ENCODE results near the gene ADORA2A.
A peak's percentile ranks its signal among the peaks of the same experiment; 100 is the strongest.

The ADORA2A gene

GRCh38 chr22:24427500-24428164 lies at the start of gene ADORA2A:
ADORA2A (plus strand) TSS chr22:24427599; CDS start chr22:24433405, 5,806 bp downstream.
- no peak for DNase-seq

GRCh38 chr22:24379536-24379935 lies 47.9 kb upstream of the ADORA2A start:
- DNase-seq, result no peak

- DNase-seq, result peak; percentile 30
Observed at GRCh38 chr22:24380220-24380904, 47.0 kb upstream of the ADORA2A start.

- DNase-seq, result no peak
Observed at GRCh38 chr22:24380905-24381230, 46.5 kb upstream of the ADORA2A start.

DNA sequence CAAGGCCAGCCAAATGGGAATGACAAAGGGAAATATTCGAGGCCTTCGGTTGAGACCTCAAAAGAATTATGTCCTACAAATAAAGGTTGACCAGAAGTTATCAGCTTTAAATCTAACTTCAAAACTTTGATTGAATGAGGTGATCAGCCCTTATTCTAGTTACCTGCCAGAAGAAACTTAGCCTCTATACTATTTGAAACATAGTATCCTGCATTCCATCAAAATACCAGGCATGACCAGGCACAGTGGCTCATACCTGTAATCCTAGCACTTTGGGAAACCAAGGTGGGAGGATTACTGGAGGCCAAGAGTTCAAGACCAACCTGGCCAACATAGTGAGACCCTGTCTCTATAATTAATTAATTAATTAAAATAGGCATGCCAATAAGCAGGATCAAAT lies 44.3 kb upstream of the ADORA2A start:
- no peak for DNase-seq

GRCh38 chr22:24384131-24384530 lies 43.3 kb upstream of the ADORA2A start:
- DNase-seq, result no peak

DNA sequence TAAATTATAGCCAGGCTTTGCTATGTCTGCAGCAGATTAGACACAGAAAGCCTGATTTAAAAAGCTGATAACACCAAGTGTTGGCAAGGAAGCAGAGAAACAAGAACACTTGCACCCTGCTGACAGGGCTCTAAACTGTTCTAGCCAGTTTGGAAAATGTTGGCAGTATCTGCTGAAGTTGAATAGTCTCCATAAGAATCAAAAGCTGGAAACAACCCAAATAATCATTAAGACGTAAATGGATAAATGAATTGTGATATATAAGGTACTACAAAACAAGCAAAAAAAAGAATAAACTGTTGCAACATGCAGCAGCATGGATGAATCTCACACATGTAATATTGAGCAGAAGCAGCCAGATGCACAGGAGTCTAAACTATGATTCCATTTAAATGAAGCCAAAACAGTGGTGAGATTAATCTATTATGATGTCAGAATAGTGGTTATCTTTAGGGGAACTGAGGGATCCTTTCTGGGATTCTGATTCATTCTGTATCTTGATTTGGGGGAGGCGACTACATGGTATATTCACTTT lies 40.4 kb upstream of the ADORA2A start:
- no peak for DNase-seq

DNA sequence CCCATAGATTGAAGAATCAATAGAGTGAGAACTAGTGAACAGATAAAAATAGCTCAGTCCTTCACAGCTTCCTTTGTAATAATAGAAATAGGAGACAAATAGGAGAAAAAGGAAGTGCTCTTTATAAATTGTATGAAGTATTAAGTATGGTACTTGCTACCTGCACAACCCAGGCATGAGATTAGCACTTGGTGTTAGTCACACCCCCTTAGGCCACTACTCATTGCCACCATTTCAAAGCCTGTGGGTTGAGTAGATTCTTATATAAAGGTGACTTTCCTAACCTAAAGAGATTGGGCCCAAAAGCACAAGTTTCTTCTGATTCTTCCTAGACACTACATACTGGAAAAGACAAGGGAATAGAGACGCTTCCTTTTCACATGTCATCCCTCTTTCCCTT lies 37.7 kb upstream of the ADORA2A start:
- DNase-seq, result no peak

DNA sequence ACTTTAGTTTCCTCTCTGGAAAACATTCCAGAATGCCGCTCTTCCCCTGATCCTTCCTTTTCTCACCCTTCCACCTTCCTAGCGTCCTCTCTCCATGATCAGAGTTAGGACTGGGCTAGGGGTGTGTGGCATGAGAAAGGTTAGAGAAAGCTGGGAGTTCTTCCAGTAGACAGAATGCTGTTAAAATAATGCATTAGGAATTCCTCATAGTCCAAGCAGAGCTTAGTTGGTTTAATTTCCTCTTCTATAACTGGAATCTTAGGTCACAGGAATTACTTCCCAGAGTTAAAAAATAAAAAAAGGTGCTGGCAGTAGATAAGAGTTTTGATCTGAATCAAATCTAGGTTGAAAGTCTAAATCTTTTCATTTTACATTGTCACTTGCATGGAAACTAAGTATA lies 37.2 kb upstream of the ADORA2A start:
- DNase-seq, result no peak

GRCh38 chr22:24390576-24390975 lies 36.8 kb upstream of the ADORA2A start:
- no peak for DNase-seq

DNA sequence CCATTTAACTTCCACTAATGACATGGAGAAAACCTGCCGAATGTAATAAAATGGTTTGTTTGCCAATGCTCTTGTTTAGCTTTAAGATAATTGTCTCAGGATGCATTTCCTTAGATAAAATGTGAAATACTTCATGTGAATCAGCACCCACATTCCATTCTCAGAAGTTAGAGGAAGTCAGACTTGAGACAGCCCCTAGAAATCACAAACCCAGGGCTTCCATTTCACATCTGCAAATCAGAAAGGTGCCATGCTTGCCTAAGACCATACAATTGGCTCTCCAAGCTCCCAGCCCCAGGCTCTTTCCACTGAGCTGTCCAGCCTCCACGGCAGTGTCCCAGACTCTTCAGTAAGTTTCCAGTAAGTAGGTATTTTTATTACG lies 35.6 kb upstream of the ADORA2A start:
- DNase-seq, result no peak

- DNase-seq, result no peak
Observed at GRCh38 chr22:24392218-24392931, 35.0 kb upstream of the ADORA2A start.

DNA sequence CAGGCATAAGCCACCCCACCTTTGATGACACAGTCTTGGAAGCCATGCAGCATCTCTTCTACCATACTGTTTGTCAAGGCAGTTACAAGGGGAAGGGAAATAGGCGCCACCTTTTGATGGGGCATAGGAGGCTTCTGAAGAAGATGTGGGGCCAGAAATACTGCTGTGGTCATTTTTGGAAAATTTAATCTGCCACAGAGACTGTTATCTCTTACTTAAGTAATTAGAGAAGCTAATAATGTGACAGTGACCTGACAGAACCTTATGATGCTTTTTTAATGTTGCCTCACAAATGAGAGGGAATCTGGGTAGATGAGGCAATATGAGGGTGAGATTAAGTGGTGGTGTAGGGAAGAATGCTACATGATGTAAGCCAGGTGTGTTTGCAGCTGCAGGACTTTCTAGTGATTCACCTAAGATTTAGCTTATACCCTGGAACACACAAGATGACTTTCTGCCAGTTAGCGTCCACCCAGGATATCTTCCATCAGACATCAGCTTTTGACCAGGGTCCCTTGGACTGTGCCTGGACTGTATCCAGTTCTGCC lies 34.3 kb upstream of the ADORA2A start:
- DNase-seq, result no peak

- no peak for DNase-seq
Observed at GRCh38 chr22:24393848-24394247, 33.6 kb upstream of the ADORA2A start.

DNA sequence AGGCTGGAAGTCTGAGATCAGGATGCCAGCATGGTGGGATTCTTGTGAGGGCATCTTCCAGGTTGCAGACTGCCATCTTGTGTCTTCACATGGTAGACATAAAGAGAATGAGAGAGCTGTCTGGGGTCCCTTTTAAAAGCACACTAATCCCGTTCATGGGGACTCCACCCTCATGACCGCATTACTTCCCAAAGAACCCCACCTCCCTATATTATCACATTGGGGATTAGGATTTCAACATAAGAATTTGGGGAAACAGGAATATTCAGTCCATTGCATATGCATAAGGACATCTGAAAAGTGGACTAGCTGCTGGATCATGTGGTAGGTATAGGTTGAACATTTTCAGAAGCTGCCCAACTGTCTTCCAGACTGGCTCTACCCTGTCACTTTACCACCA lies 33.1 kb upstream of the ADORA2A start:
- no peak for DNase-seq

DNA sequence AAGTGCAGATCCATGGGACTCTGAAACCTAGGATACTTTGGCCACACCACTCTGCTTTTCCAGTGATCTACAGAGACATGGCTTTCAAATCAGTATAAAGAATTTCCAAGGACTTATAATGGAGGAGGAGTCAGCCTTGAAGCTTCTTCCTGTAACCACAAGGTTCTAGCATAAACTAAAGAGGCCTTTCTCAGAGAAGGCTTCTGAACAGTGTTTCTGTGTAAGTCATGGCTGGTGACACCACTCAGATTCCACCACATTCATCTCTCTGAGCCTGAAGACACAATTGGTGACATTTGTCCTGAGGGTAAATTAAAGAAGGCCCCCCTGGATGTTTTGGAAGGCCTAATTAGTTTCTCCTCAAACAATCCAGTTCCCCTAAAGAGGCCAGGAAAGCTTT lies 29.0 kb upstream of the ADORA2A start:
- no peak for DNase-seq

- DNase-seq, result no peak
Observed at GRCh38 chr22:24400034-24400725, 27.2 kb upstream of the ADORA2A start.

DNA sequence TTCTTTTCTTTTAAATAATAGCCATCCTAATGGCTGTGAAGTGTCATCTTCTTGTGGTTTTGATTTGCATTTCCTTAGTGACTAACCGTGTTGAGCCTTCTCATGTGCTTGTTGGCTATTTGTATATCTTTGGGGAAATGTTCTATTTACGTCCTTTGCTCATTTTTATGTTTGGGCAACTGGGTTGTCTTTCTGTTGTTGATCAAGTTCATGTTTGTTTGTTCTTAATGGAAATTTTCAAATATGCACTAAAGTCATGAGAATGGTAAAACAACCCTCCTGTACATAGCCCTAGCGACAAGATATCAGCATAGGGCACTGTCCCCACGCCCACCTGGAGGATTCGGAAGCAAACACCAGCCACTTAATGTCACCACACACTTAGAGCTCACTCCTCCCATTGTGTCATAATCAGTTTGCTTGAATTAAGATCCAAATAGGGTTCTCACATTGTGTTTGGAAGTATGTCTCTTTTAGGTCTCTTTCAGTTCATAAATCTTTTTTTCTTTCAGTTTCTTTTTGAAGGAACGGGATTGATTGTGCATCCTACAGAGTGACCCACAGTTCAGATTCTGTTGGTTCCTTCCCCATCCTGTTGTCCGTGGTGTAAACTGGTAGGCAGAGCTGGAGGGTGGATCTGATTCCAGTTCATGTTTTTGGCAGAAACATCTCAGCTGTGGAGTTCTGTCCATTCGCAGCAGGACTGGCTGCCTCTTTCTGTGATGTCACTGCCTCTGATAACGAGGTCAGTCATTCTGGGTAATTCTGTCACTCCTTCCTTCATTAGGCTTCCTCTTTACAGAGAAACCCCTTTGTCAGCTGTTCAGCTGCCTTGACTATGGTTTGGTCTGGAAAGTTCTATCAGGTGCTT lies 26.4 kb upstream of the ADORA2A start:
- no peak for DNase-seq

DNA sequence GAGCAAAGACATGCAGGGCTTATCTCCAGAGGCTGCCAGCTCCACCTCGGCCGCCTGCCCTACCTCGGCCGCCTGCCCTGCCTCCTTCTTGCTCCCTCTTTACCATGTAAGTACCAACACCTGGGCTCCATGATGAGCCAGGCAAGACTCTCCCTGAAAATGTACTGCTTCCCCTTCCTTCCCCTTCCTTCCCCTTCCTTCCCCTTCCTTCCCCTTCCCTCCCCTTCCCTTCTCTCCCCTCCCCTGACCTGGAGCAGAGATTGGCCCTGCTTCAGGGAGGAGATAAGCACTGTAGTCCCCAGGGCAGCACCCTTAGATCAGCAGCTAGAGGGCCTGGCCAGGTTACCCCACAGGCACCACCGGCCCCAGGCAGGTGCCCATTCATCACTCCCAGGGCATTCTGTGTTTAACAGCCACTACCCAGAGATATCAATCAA lies 25.4 kb upstream of the ADORA2A start:
- DNase-seq, result no peak

GRCh38 chr22:24402460-24403192 lies 24.8 kb upstream of the ADORA2A start:
- DNase-seq, result no peak

GRCh38 chr22:24403346-24403745 lies 24.1 kb upstream of the ADORA2A start:
- no peak for DNase-seq

All from eye (tissue), 1 donor.